GM21423 (cell line): ENCODE results near the gene SPATA13.
"Not testable (repeated sequence)": the region's sequence is repeated elsewhere in the genome, so short reads cannot be mapped to it uniquely, and the experiment has no call there.

Experiments
- ATAC-seq: cut with Tn5 transposase; IDR thresholded peaks from one replicate; pipeline ENCODE4 v1.9.1; 2021; ENCODE audit warnings: mild to moderate bottlenecking, moderate library complexity; ENCODE audit not compliant: unreplicated experiment

The SPATA13 gene

DNA sequence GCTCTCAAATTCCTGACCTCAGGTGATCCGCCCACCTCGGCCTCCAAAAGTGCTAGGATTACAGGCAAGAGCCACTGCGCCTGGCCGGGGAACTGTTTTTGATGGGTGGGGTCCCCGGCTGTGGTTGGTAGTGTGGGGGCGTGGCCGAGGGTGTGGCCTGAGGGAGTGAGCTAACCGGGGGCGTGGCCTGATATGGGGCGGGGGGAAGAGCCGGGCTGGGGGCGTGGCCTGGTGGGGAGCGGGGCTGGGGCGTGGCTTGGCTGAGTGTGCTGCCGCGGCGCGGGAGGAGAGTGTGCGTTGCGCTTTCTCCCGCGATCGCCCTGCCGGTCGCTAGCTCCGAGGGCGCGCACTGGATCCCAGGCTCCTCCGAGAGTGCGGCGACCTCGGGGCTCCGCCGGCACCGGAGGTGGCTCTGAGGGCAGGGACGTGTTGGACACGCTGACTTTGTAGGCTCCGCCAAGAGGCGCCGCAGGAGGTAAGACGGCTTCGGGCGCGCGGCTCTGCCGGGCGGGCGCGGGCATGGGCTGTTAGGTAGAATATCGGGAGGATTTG is at the start of gene SPATA13:
Gene SPATA13 (plus strand): TSS at position 263 of the 552 bp plus-strand sequence. CDS start 62,210 bp downstream, outside the sequence.
- ATAC-seq = peak; percentile 76

DNA sequence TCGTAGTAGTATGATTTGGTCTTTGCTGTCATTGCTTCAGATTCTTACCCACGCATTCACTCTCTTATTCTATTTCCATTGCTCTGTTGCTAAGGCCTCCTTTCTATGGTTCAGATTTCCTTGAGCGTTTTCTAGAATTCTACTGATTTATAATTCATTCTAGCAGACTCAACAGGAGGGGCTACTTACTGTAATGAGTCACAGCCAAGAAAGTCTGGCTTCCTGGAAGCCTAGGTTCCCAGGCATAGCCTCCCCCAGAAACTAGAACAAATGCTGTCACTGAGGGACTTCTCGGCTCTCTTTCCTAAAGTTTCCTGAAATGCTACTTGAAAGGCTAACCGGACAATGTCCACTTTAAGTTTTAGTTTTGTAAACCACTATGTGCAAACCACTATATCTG is 47.7 kb upstream of the SPATA13 start:
- ATAC-seq = no peak

DNA sequence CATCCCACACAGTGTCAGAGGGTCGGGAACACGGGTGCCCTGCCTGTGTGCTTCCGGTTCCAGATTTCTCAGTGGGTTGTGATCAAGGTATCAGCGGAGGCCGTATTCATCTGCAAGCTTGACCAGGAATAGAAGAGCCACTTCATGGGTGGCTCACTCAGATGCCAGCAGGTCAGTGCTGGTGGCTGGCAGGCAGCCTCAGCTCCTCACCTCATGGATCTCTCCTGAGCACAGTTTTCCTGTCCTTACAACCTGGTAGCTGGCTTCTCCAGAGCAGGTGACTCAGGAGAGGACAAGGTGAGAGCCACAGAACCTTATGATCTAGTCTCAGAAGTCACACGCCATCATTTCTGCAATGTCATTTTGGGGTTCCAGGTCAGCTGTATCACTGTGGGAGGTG is 44.8 kb upstream of the SPATA13 start:
- no peak for ATAC-seq

- no peak for ATAC-seq
Observed at GRCh38 chr13:24116131-24116530, 44.4 kb upstream of the SPATA13 start.

- no peak for ATAC-seq
Observed at GRCh38 chr13:24118576-24118975, 41.9 kb upstream of the SPATA13 start.

DNA sequence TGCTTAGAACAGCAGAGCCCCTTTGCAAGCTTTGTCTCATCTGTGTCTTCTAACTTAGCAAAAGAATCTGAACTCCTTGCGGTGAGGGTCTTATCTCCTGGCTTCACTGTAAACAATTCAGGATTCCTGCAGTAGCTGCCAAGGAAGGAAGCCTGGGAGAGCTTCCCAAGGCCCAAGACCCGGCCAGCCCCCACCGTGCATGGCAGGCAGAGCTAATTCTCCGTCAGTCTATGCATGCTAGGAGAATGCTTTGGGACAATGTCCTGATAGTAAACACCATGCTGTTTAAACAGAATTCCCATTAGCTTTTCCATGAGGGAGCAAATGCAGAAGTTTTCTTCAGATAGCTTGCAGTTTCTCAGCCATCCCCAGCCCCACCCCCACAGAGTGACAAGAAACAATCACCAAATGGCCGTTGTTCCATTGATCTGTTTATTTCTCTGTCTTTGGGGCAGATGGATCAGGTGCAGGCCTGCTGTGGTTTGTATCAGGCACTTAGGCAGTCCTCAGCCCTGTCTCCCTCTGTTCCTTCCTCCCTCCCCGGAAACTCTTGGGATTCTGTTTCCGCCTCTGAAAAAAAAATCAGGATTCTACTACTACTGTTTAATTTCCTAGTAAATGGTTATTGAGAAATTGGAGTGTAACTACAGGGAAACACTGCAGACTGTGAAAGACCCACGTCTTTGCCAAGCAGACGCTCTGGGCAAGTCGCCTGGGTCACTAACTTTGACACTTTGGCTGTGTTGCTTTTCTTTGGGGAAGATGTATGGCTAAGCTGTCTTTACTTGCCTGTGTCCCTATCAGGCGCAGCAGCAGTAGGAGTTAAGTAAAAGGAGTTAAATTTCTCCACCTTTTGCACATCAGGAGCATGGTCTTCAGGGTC is 40.7 kb upstream of the SPATA13 start:
- no peak for ATAC-seq

- not testable (repeated sequence) for ATAC-seq
Observed at GRCh38 chr13:24122045-24122444, 38.5 kb upstream of the SPATA13 start.

DNA sequence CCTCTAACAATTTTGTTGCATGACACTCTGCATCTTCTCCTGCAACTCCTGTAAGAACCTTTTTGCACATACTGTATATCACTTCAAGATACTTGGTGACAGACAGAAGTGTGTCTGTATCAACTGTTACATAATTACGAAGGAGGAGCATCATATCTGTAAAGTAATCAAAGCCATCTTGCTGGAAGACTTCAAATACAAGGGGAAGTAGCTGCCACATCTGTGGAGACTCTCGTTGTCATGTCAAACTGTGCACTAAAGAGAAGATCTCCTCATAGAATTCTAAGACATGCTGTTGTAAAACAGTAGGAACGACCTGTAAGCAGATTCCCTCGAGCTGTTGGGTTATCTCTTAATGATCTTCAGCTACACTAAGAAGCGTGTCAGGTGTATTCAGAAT is 38.0 kb upstream of the SPATA13 start:
- ATAC-seq = no peak

DNA sequence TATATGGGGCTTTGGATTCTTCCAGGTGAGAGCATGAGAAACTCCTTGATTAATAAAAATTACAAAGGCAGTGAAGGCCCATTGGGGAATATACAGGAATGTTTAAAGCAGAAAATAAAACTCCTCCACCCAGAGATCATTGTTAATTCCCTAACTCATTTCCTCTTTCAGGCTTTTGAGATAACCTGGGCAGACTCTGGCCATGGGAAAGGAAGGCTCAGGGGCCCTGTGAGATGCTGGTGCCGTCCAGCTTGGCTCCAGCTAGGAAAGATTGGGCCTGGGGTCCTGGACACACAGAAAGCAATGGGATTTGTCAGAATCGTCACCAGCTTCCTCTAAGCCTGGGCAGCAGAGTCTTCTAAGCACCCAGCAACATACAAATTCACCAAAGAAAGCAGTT is 36.8 kb upstream of the SPATA13 start:
- ATAC-seq = no peak

DNA sequence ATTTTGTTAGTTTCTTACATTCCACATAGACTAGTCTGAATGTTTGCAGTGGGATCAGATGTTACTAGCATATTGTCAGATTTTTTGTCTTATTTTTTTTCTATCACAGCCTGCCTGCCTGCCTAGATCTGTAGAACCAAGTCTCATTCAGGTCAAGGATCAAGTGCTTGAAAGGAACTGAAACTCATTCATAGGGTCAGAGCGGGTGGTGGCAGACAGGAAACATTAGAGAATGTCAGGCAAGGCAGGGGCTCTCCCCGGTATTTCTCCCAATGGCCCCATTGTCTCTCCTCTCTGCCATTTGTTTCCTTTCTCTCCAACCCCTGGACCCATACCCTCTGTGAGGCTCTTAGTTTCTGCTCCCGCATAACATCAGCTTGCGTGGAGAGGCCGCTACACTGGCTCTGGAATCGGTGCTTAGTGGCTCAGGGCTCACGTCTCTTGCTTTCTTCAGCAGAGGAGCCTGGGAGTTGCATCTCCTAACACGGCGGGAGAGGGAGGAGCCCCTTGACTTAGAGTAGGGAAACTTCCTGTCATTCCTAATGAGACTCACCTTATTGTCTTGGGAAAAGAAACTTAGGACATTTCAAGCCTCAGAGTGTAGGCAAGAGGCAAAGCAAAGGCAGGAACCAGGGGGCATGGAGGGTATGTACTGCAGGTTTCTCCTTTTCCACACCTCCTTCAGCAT is 35.6 kb upstream of the SPATA13 start:
- ATAC-seq = peak; percentile 94

DNA sequence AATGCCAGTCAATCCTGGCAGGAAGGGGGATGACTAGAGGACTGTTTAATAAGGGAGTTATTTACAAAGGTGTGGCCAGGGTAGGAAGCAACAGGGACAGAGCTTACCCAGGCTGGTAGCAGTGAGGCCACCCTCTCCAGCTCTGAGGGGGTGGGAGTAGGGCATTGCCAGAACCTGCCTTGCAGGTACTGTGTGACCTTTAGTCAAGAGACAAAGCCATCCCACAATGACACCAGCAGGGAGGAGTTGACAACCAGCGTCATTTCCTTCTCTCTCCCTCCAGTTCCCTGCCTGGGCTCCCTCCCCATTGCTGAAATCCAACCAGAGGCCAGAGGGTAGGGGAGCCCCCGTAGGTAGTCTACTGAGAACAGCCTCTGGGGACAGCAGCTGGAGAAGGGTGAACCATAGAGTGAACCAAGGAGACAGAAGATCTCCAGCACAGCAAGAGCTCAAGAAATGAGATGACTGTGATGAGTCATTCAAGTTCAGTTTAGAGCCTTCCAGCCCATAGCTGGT is 33.3 kb upstream of the SPATA13 start:
- ATAC-seq = peak; percentile 62

DNA sequence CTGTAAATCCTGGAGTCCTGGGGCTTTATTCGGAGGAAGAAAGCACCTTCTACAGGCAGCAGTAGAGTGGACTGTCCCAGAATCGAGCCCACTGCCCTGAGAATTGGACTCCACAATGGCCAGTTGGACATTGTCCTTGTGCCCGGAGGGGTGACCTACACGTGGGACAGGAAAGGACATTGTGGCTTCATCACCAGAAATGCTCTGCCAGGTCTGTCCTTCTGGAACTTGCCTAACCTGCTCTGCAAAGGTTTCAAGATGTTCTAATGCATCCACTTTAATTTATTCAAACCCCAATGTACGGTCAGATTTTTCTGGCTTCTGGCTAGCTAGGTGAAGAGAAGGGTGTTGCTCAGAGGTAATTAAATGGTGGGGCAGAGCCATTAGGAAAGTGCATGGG is 32.4 kb upstream of the SPATA13 start:
- ATAC-seq = no peak

- ATAC-seq = no peak
Observed at GRCh38 chr13:24128962-24129361, 31.6 kb upstream of the SPATA13 start.

DNA sequence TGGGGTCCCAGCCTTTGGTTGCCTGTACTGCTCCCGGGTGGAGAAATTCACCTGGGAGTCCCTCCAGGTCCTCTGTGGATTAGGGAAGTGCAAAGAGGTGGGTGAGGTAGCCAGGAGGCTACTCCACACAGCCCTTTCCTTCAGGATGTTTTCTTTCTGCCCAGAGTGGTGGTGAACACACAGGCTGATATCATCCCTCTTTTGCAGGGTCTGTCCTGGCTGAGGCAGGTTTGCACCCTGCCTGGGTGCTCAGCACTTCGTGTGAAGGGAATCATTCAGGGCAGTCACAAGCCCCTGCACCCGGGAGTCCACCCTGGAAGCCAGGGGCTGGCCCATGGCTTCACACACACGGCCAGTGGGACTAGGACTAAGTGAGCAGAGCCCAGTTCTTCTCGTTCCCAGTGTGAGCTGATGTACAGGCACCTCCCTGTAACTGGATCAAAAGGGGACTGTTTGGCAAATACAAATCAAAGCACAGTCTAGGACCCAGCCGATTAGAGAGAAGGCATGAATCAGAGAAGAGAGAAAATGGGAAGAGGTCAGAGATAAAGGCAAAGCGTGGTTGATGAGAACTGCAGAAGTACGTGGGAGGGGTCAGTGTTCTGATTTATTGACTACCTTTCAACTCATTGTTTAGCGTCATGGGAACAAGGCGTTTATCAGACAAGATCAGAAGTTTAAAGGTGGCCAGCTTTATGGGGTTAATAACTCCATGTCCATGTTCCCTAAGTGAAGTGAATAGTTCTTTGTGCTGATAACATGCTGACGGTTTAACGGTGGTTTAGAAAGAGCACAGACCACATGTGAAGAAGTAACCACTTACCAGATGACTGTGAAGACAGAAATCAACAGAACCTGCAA is 30.4 kb upstream of the SPATA13 start:
- ATAC-seq = no peak

DNA sequence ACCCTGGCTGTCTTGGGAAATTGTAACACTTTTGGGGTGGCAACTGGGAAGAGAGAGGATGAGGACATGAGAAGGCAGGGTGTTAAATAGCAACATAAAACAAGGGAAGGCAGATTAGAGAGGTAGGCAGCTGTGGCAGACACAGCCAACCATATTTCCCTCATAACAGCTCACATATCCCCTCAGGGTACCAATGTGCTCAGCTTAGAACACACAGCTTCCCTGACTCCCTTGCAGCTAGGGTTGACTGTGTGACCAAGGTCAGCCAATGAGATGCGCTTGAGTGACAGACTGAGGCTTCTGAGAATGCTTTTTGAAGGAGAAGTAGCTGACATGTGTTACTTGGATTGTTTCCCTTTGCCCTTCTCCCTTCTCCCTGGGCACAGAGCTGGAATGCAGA is 28.8 kb upstream of the SPATA13 start:
- ATAC-seq = no peak

DNA sequence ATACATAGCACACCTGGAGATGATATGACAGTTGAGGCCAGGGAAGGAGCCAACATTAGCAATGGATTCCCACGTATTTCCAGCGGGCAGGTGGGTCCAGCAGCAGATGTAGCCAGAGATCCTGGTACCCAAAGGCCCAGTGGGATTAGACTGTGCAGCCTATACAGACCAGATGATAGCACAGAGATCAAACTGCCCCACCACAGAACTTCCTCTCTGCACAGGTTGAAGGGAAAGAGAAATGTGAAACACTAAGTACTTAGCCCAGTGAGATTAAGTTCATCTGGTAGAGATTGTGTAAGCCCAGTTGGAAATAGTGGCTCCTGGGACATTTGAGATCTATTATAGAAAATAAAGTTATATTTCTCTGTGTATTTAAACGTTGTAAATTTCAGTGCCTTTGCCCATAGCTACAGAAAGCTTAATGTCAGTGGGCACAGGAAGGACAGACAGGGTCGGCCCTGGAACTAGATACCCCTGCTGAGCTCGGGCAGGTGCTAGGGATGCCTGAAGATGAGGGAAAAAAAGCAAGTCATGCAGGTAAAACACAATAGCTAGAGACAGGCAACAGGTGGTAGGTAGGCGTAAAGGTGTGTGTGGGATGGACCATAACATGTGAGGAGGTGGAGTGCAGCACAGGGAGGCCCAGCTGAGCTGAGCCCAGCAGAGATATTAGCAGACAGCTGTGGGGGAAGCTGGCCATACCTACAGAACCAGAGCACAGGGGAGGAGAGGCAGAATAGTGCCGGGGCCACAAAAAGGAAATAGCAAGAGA is 27.3 kb upstream of the SPATA13 start:
- no peak for ATAC-seq

- ATAC-seq = no peak
Observed at GRCh38 chr13:24134231-24134630, 26.3 kb upstream of the SPATA13 start.

GRCh38 chr13:24134757-24135156 is 25.8 kb upstream of the SPATA13 start:
- no peak for ATAC-seq

- no peak for ATAC-seq
Observed at GRCh38 chr13:24135674-24136300, 24.7 kb upstream of the SPATA13 start.

DNA sequence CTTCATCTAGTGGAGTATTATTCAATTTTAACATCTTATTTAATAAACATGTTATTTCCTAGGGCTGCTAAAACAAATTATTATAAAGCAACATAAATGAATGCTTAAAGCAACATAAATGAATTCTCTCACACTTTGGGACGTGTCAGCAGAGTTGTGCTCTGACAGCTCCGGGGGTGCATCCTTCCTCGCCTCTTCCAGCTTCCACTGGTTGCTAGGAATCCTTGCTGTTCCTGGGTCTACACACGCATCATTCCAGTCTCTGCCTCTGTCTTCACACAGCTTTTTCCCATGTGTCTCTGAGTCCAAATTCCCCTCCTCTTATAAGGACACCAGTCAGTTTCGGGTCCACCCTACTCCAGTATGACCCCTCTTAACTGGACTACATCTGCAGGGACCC is 21.6 kb upstream of the SPATA13 start:
- ATAC-seq = no peak
